GM13976 (cell line): ENCODE measurements around the gene FANCG.

Source experiments
- DNase-seq: peaks from one replicate; pipeline ENCODE4 v3.0.0; 2012; ENCODE audit warnings: low spot score
- in situ Hi-C: fragments of 300-500 bp; cut with MboI; formaldehyde crosslinking; loops from one replicate; pipeline ENCODE4 v1.12.0; 2022; ENCODE audit warnings: low sequenced_read_pairs, mixed read lengths, inconsistent platforms; ENCODE audit not compliant: unreplicated experiment
- TF ChIP-seq, protein P1 (sequence below): IDR thresholded peaks from 2 replicates; pipeline ENCODE4 v1.5.1; 2012; ENCODE audit warnings: borderline replicate concordance, mild to moderate bottlenecking; ENCODE audit not compliant: insufficient read depth; ENCODE audit errors: extremely low read depth, missing control alignments, control extremely low read depth

Gene FANCG

DNA sequence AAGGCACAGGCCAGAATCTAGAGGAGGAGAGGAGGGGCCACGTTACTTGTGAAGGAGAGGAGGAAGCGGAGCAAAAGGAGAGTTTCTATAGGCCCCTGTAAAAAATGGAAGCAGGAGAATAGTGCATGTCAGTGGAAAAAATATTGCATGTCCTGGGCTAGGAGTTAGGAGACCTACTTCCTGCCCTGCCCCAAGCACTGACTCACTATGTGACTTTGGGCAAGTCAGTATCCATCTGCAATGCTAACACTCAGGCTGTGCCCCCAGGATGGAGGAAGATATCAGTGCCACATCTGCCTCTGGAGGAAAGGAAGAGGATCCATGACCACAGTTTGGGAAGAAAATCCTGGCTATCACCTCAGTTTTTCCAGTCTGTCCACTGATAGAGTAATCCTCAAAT is 9.7 kb upstream of the FANCG start:
- TF ChIP-seq, protein P1, sequence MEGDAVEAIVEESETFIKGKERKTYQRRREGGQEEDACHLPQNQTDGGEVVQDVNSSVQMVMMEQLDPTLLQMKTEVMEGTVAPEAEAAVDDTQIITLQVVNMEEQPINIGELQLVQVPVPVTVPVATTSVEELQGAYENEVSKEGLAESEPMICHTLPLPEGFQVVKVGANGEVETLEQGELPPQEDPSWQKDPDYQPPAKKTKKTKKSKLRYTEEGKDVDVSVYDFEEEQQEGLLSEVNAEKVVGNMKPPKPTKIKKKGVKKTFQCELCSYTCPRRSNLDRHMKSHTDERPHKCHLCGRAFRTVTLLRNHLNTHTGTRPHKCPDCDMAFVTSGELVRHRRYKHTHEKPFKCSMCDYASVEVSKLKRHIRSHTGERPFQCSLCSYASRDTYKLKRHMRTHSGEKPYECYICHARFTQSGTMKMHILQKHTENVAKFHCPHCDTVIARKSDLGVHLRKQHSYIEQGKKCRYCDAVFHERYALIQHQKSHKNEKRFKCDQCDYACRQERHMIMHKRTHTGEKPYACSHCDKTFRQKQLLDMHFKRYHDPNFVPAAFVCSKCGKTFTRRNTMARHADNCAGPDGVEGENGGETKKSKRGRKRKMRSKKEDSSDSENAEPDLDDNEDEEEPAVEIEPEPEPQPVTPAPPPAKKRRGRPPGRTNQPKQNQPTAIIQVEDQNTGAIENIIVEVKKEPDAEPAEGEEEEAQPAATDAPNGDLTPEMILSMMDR, result no peak
- in situ Hi-C loops, result no loop called here
- DNase-seq, result no peak

DNA sequence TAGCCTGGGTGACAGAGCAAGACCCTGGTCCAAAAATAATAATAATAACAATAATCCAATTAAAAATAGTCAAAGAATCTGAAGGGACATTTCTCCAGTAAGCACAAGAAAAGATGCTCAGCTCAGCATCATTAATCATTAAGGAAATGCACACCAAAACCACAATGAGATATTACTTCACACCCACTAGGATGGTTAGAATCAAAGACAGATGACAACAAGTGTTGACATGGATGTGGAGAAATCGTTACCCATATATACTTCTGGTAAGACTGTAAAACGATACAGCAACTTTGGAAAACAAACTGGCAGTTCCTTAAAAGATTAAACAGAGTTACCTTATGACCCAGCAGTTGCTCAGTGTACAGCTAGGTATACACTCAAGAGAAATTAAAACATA is 5.3 kb upstream of the FANCG start:
- DNase-seq, result no peak
- in situ Hi-C loops, result no loop called here
- TF ChIP-seq, protein P1, result no peak

DNA sequence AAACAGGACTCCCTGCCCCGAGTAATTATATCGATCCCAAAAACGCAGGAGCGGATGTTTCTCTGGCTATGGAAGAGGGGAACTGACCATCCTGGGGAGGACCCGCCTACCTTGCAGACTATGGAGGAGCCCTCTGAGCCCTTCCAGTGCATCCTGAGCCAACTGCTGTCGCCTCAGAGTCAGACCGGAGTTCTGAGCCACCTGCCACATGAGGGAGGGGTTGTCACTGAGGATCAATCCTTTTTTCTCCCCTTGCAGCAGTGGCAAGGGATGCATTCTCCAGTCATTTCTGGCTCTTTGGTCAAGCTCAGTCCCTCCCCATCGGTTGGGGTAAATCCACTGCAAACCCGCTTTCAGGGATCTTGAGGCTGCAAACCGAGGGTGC is 709 bp downstream of the FANCG start:
- no peak for DNase-seq
- TF ChIP-seq, protein P1, result no peak
- in situ Hi-C loops, result no loop called here

DNA sequence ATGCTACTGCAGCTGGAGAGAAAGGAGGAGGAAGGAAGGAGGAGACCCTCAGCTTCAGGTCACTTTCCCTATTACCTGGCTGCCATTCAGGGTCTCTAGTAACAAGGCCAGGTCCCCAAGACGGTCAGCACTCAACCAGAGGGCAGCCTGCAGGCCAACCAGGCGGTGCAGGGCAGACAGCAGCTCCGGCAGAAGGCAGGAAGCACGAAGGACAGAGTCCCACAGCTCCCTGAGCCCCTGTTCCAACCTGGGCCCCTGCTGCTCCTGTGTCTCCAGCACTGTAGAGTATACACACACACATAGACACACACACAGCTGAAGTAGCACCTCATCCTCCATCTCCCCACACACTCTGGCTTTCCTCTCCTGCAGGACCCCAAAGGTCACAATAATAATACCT is 1.7 kb downstream of the FANCG start:
- DNase-seq, result no peak
- TF ChIP-seq, protein P1, result no peak
- in situ Hi-C loops, result no loop called here

DNA sequence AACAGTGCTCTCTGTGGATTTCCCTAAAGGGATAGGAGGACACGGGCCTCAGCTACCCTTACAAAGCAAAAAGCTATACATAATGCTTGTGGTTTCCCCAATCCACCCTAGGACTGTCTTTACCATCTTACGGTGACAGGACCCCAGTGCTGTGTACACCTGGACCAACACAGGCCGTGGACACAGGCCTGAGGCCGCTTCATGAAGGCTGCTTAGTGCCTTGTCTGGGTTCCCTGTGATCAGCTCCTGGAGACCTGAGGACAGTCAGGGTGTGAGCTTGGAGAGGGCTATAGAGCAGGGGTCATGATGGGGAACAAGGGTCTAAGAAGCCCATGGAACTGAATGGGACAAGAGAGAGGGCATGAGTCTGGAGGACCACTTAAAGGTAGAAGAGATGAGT is 2.9 kb downstream of the FANCG start:
- TF ChIP-seq, protein P1, result no peak
- in situ Hi-C loops, result no loop called here
- no peak for DNase-seq

DNA sequence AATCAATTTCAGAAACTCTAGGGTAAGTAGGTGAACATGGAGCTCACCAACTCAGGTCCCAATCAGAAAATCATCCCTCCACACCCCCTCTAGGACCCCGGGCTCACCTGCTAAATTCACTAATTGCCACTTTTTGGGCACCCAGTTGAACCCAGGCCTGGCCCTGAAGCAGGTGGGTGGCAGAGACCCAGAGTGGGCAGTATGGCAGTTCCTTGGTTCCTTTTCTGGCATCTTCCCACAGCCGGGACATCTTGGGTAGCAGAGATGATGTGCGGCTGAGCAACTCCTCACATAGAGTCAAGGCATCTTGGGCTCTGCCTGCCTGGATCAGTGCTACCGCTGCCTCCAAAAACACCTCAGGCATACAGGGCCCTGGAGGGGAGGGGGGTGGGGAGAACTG is 4.4 kb downstream of the FANCG start:
- in situ Hi-C loops, result no loop called here
- TF ChIP-seq, protein P1, result no peak
- no peak for DNase-seq

DNA sequence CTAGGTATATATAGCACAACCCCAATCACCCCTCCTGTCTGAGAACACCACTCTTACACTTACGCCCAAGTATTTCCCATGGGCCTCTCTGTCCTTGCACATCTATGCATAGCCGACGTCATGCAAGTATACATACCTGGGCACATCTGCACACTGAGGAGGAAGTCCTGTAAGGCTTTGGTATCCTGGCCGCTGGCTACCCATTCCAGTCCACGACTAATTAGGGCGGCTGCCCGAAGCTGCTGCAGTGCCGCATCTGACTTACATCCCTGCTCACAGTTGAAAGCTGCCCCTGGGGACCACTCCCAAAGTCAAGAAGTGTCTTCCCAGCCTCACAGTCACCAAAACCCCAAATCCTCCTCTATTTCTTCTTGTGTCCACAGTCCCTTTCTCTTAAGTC is 5.0 kb downstream of the FANCG start:
- in situ Hi-C loops, result no loop called here
- DNase-seq, result no peak
- TF ChIP-seq, protein P1, result no peak
